ENCODE data around the gene HOXA6.

The HOXA6 gene

GRCh38 chr7:27172315-27172774 is 24.8 kb upstream of the HOXA6 start:
- peaks cover 9% of the 10 kb centered on the region; the same call in 1 of the 2 replicates for H3K27me3 ChIP-seq (ENCODE audit: insufficient read depth, low read length)
- H3F3A ChIP-seq (ENCODE audit: insufficient read depth, low read length): no peaks in the 10 kb centered on the region
- peak overlapping the region; percentile 67 for H3K4me3 ChIP-seq (ENCODE audit: low read depth, low read length, poor library complexity, severe bottlenecking)
- no peak overlapping the region for H2AFZ ChIP-seq (ENCODE audit: low read length)
- peak overlapping the region; percentile 90; the same call in 1 of the 2 replicates for H3K4me2 ChIP-seq (ENCODE audit: low read length)
- no peaks in the 10 kb centered on the region for H3K79me2 ChIP-seq (ENCODE audit: insufficient read depth, low read length)
- no peaks in the 10 kb centered on the region for H3K36me3 ChIP-seq (ENCODE audit: insufficient read depth, low read length)
- no peaks in the 10 kb centered on the region for H3K9me3 ChIP-seq (ENCODE audit: low read length)
- H3K9ac ChIP-seq (ENCODE audit: low read length): no peak overlapping the region; the same call in 1 of the 2 replicates
- H3K9me2 ChIP-seq (ENCODE audit: low read depth, low read length): no peaks in the 10 kb centered on the region
- no peak for TF ChIP-seq EZH2 (IDR thresholded peaks at IDR 0.05; ENCODE audit: borderline replicate concordance, low read length)
- no peak for TF ChIP-seq CTCF (IDR thresholded peaks at IDR 0.05; ENCODE audit: low read length)
- no peaks in the 10 kb centered on the region for H4K20me1 ChIP-seq (ENCODE audit: insufficient read depth, low read length)
- peaks cover 16% of the 10 kb centered on the region for H3K4me1 ChIP-seq (ENCODE audit: insufficient read depth, low read length, severe bottlenecking)
- no peak overlapping the region for H3K27ac ChIP-seq (ENCODE audit: low read depth, low read length, poor library complexity, severe bottlenecking)

GRCh38 chr7:27171637-27172314 is 24.2 kb upstream of the HOXA6 start:
- Histone ChIP-seq H3K9me3 (ENCODE audit: low read length) (no peaks in the 10 kb centered on the region), H3K9ac (ENCODE audit: low read length) (no peak overlapping the region), H3K36me3 (ENCODE audit: insufficient read depth, low read length) (no peaks in the 10 kb centered on the region), H3K27ac (ENCODE audit: low read depth, low read length, poor library complexity, severe bottlenecking) (no peak overlapping the region), H3K79me2 (ENCODE audit: insufficient read depth, low read length) (no peaks in the 10 kb centered on the region), H3F3A (ENCODE audit: insufficient read depth, low read length) (no peaks in the 10 kb centered on the region), H3K4me1 (ENCODE audit: insufficient read depth, low read length, severe bottlenecking) (peaks cover 16% of the 10 kb centered on the region), H3K9me2 (ENCODE audit: low read depth, low read length) (no peaks in the 10 kb centered on the region), H3K4me3 (ENCODE audit: low read depth, low read length, poor library complexity, severe bottlenecking) (no peak overlapping the region), H3K27me3 (ENCODE audit: insufficient read depth, low read length) (peaks cover 13% of the 10 kb centered on the region; the same call in 1 of the 2 replicates), H2AFZ (ENCODE audit: low read length) (no peak overlapping the region), H3K4me2 (ENCODE audit: low read length) (peak overlapping the region; percentile 8; the same call in 1 of the 2 replicates), H4K20me1 (ENCODE audit: insufficient read depth, low read length) (no peaks in the 10 kb centered on the region)
- TF ChIP-seq CTCF (IDR thresholded peaks at IDR 0.05; ENCODE audit: low read length): 0 out of 2 replicates have a peak, but pooled peaks have one; percentile 4
- no peak for TF ChIP-seq EZH2 (IDR thresholded peaks at IDR 0.05; ENCODE audit: borderline replicate concordance, low read length)

GRCh38 chr7:27171325-27171636 is 23.7 kb upstream of the HOXA6 start:
- Histone ChIP-seq H2AFZ (ENCODE audit: low read length) (no peak overlapping the region), H3K27ac (ENCODE audit: low read depth, low read length, poor library complexity, severe bottlenecking) (no peak overlapping the region), H3K9ac (ENCODE audit: low read length) (no peak overlapping the region), H3K4me2 (ENCODE audit: low read length) (no peak overlapping the region), H3K79me2 (ENCODE audit: insufficient read depth, low read length) (no peaks in the 10 kb centered on the region), H3K4me1 (ENCODE audit: insufficient read depth, low read length, severe bottlenecking) (peaks cover 16% of the 10 kb centered on the region), H4K20me1 (ENCODE audit: insufficient read depth, low read length) (no peaks in the 10 kb centered on the region), H3K27me3 (ENCODE audit: insufficient read depth, low read length) (peaks cover 13% of the 10 kb centered on the region; the same call in 1 of the 2 replicates), H3K36me3 (ENCODE audit: insufficient read depth, low read length) (no peaks in the 10 kb centered on the region), H3K9me2 (ENCODE audit: low read depth, low read length) (no peaks in the 10 kb centered on the region), H3K9me3 (ENCODE audit: low read length) (no peaks in the 10 kb centered on the region), H3K4me3 (ENCODE audit: low read depth, low read length, poor library complexity, severe bottlenecking) (no peak overlapping the region), H3F3A (ENCODE audit: insufficient read depth, low read length) (no peaks in the 10 kb centered on the region)
- TF ChIP-seq EZH2 (IDR thresholded peaks at IDR 0.05; ENCODE audit: borderline replicate concordance, low read length) (no peak), CTCF (IDR thresholded peaks at IDR 0.05; ENCODE audit: low read length) (no peak)
